Vagina (tissue), 2 donors: ENCODE data around the gene STKLD1. TPM values are rescaled to one million over a fixed set of nuclear protein-coding genes. Genes with fewer than 3 reads are reported as not detected.
A peak's percentile ranks its signal among the peaks of the same experiment; 100 is the strongest.
"Not testable (repeated sequence)": the region's sequence is repeated elsewhere in the genome, so short reads cannot be mapped to it uniquely, and the experiment has no call there.

Source experiments
- DNase-seq, 2 donors: peaks; one replicate each; pipeline ENCODE4 v3.0.0-alpha.2; 2017; ENCODE audit errors: extremely low spot score in 2 of 2
- H3K27ac ChIP-seq: fragments of 200-600 bp; sonication (generic); one replicate; pipeline ENCODE4 v1.5.1; 2019
- H3K27me3 ChIP-seq: fragments of 200-600 bp; sonication (generic); one replicate; pipeline ENCODE4 v1.5.1; 2019
- H3K36me3 ChIP-seq, 2 donors: fragments of 200-600 bp; sonication (generic); one replicate each; pipeline ENCODE4 v1.5.1; 2017 to 2019
- H3K4me1 ChIP-seq: fragments of 200-600 bp; sonication (generic); one replicate; pipeline ENCODE4 v1.5.1; 2019
- H3K4me3 ChIP-seq, 2 donors: fragments of 200-600 bp; sonication (generic); 1 replicate in 1 of 2; 2 replicates in 1 of 2; pipeline ENCODE4 v1.5.1; 2016 to 2019
- H3K9me3 ChIP-seq: fragments of 200-600 bp; sonication (generic); one replicate; pipeline ENCODE4 v1.5.1; 2019
- CTCF ChIP-seq, 3 experiments: fragments of 450-650 bp in 2 of 3; fragments of 200-600 bp in 1 of 3; sonication (generic) in 1 of 3; IDR thresholded peaks; one replicate each; pipeline ENCODE4 v1.5.1; 2017 to 2019; ENCODE audit warnings: antibody characterized with exemption in 3 of 3, mild to moderate bottlenecking in 2 of 3, moderate library complexity in 2 of 3
- POLR2A ChIP-seq, 2 donors: fragments of 450-650 bp; IDR thresholded peaks; one replicate each; pipeline ENCODE4 v1.6.1; 2017; ENCODE audit warnings: antibody characterized with exemption in 2 of 2, mild to moderate bottlenecking in 2 of 2, moderate library complexity in 2 of 2
- POLR2AphosphoS5 ChIP-seq, 2 donors: sonication (generic); formaldehyde crosslinking; IDR thresholded peaks; one replicate each; pipeline ENCODE4 v1.9.0; 2017; ENCODE audit warnings: antibody characterized with exemption in 2 of 2, mild to moderate bottlenecking in 2 of 2, low read depth in 1 of 2; ENCODE audit not compliant: insufficient read depth in 1 of 2
- intact Hi-C: fragments of 100-400 bp; cut with DNase I; formaldehyde crosslinking; loops from one replicate; pipeline ENCODE4 v1.15.1; 2023
- total RNA-seq: library from RNA; depleted of rRNA; stranded (reverse); fragments of >200 nt; gene quantifications from one replicate; pipeline ENCODE4 v1.2.3, GENCODE V29; 2016

The STKLD1 gene
- total RNA-seq, 1 donor from 2014 or later = not detected

- TF ChIP-seq POLR2A (IDR thresholded peaks at IDR 0.05) (no peak), CTCF (IDR thresholded peaks at IDR 0.05) (no peak), POLR2AphosphoS5 (IDR thresholded peaks at IDR 0.05; ENCODE audit: insufficient read depth in 1 of 2, low read depth in 1 of 2) (no peak)
- intact Hi-C loops = no loop called here
- DNase-seq = no peak
- Histone ChIP-seq H3K27me3 (no peaks in the 10 kb centered on the region), H3K36me3 (peaks cover 0 to 38% of the 10 kb centered on the region in 2 donors), H3K4me3 (no peak overlapping the region), H3K27ac (no peak overlapping the region), H3K9me3 (no peaks in the 10 kb centered on the region), H3K4me1 (peaks cover 30% of the 10 kb centered on the region)
These were observed 44.4 kb upstream of the STKLD1 start for GRCh38 chr9:133331641-133332380.

- Histone ChIP-seq H3K27me3 (no peaks in the 10 kb centered on the region), H3K4me1 (peaks cover 31% of the 10 kb centered on the region), H3K9me3 (no peaks in the 10 kb centered on the region), H3K36me3 (peaks cover 0 to 38% of the 10 kb centered on the region in 2 donors), H3K4me3 (no peak overlapping the region), H3K27ac (no peak overlapping the region)
- DNase-seq = no peak
- TF ChIP-seq POLR2AphosphoS5 (IDR thresholded peaks at IDR 0.05; ENCODE audit: insufficient read depth in 1 of 2, low read depth in 1 of 2) = no peak
- no peak for TF ChIP-seq POLR2A (IDR thresholded peaks at IDR 0.05)
- no peak for TF ChIP-seq CTCF (IDR thresholded peaks at IDR 0.05)
- intact Hi-C loops = no loop called here
These were observed 43.8 kb upstream of the STKLD1 start for GRCh38 chr9:133332381-133332730.

GRCh38 chr9:133333011-133333410, 43.2 kb upstream of the STKLD1 start:
- no peak for TF ChIP-seq POLR2A (IDR thresholded peaks at IDR 0.05)
- TF ChIP-seq CTCF (IDR thresholded peaks at IDR 0.05) = no peak
- TF ChIP-seq POLR2AphosphoS5 (IDR thresholded peaks at IDR 0.05; ENCODE audit: insufficient read depth in 1 of 2, low read depth in 1 of 2) = no peak
- DNase-seq = no peak
- intact Hi-C loops = no loop called here
- Histone ChIP-seq H3K27ac (no peak overlapping the region), H3K4me3 (no peak overlapping the region), H3K4me1 (peaks cover 31% of the 10 kb centered on the region), H3K27me3 (no peaks in the 10 kb centered on the region), H3K9me3 (no peaks in the 10 kb centered on the region), H3K36me3 (peaks cover 0 to 38% of the 10 kb centered on the region in 2 donors)

GRCh38 chr9:133333566-133333965, 42.6 kb upstream of the STKLD1 start:
- Histone ChIP-seq H3K27me3 (no peaks in the 10 kb centered on the region), H3K4me3 (no peak overlapping the region), H3K4me1 (peaks cover 31% of the 10 kb centered on the region), H3K36me3 (peaks cover 0 to 38% of the 10 kb centered on the region in 2 donors), H3K27ac (no peak overlapping the region), H3K9me3 (no peaks in the 10 kb centered on the region)
- DNase-seq = no peak
- no peak for TF ChIP-seq POLR2AphosphoS5 (IDR thresholded peaks at IDR 0.05; ENCODE audit: insufficient read depth in 1 of 2, low read depth in 1 of 2)
- TF ChIP-seq POLR2A (IDR thresholded peaks at IDR 0.05) = no peak
- TF ChIP-seq CTCF (IDR thresholded peaks at IDR 0.05) = no peak
- intact Hi-C loops = no loop called here

GRCh38 chr9:133334161-133334560, 42.0 kb upstream of the STKLD1 start:
- no peak overlapping the region for H3K27ac ChIP-seq
- H3K4me1 ChIP-seq = peaks cover 31% of the 10 kb centered on the region
- peaks cover 0 to 38% of the 10 kb centered on the region in 2 donors for H3K36me3 ChIP-seq
- TF ChIP-seq CTCF (IDR thresholded peaks at IDR 0.05) (no peak), POLR2AphosphoS5 (IDR thresholded peaks at IDR 0.05; ENCODE audit: insufficient read depth in 1 of 2, low read depth in 1 of 2) (no peak), POLR2A (IDR thresholded peaks at IDR 0.05) (no peak)
- intact Hi-C loops = no loop called here
- H3K4me3 ChIP-seq = no peak overlapping the region
- no peak for DNase-seq
- no peaks in the 10 kb centered on the region for H3K9me3 ChIP-seq
- no peaks in the 10 kb centered on the region for H3K27me3 ChIP-seq

GRCh38 chr9:133334888-133335287, 41.3 kb upstream of the STKLD1 start:
- H3K9me3 ChIP-seq, DNase-seq, H3K27me3 ChIP-seq, intact Hi-C loops, H3K27ac ChIP-seq: not testable (repeated sequence)
- Histone ChIP-seq H3K36me3 (peaks cover 0 to 42% of the 10 kb centered on the region in 2 donors), H3K4me3 (peak overlapping the region; percentile 84 to 91), H3K4me1 (peaks cover 31% of the 10 kb centered on the region)
